Stimulated activated naive CD4-positive, alpha-beta T cell treated with Interleukin-2 at 50 U/mL for 16 hours (primary cell): ENCODE data around the gene JADE1.

Source experiments
- DNase-seq: peaks from one replicate; lab custom pipeline; 2025; lab: John Stamatoyannopoulos, UW

The JADE1 gene

GRCh38 chr4:128809477-128810330, at the start of gene JADE1:
TSS of gene JADE1 (plus strand) at chr4:128809700. CDS start at chr4:128831759, 22,059 bp downstream.
- DNase-seq, result peak; percentile 92

GRCh38 chr4:128766781-128767180, 42.7 kb upstream of the JADE1 start:
- no peak for DNase-seq

- DNase-seq, result no peak
These were observed 41.0 kb upstream of the JADE1 start for GRCh38 chr4:128768373-128768996.

GRCh38 chr4:128769011-128769410, 40.5 kb upstream of the JADE1 start:
- DNase-seq, result no peak

GRCh38 chr4:128770807-128771206, 38.7 kb upstream of the JADE1 start:
- no peak for DNase-seq

GRCh38 chr4:128775477-128775876, 34.0 kb upstream of the JADE1 start:
- DNase-seq, result no peak

GRCh38 chr4:128775916-128776315, 33.6 kb upstream of the JADE1 start:
- no peak for DNase-seq

GRCh38 chr4:128776794-128777216, 32.7 kb upstream of the JADE1 start:
- no peak for DNase-seq

- no peak for DNase-seq
These were observed 28.8 kb upstream of the JADE1 start for GRCh38 chr4:128780688-128781087.

- DNase-seq, result peak; percentile 45
These were observed 27.3 kb upstream of the JADE1 start for GRCh38 chr4:128782076-128782715.

- DNase-seq, result no peak
These were observed 26.5 kb upstream of the JADE1 start for GRCh38 chr4:128782875-128783614.

- DNase-seq, result no peak
These were observed 21.8 kb upstream of the JADE1 start for GRCh38 chr4:128787509-128788311.

- DNase-seq, result no peak
These were observed 15.4 kb upstream of the JADE1 start for GRCh38 chr4:128793859-128794672.

GRCh38 chr4:128796934-128797333, 12.6 kb upstream of the JADE1 start:
- no peak for DNase-seq

- no peak for DNase-seq
These were observed 9.2 kb upstream of the JADE1 start for GRCh38 chr4:128800284-128800683.

GRCh38 chr4:128800701-128801284, 8.7 kb upstream of the JADE1 start:
- DNase-seq, result no peak

- no peak for DNase-seq
These were observed 6.5 kb upstream of the JADE1 start for GRCh38 chr4:128802680-128803628.

- DNase-seq, result peak; percentile 8
These were observed 5.7 kb upstream of the JADE1 start for GRCh38 chr4:128803783-128804182.

GRCh38 chr4:128810331-128810870, 901 bp downstream of the JADE1 start:
- DNase-seq, result no peak
